SJSA1 (cell line): ENCODE results near the gene TUBA3E. TPM values are rescaled to one million over a fixed set of nuclear protein-coding genes. Genes with fewer than 3 reads are reported as not detected.
A peak's percentile ranks its signal among the peaks of the same experiment; 100 is the strongest.
"Not testable (repeated sequence)": the region's sequence is repeated elsewhere in the genome, so short reads cannot be mapped to it uniquely, and the experiment has no call there.

Experiments used
- DNase-seq, 2 experiments: peaks; one replicate each; pipeline ENCODE4 v3.0.0-alpha.2; 2015 to 2020; ENCODE audit warnings: low spot score in 2 of 2, low read depth in 1 of 2
- H3K27ac ChIP-seq: fragments of 250-450 bp; sonication (Bioruptor Pico); 2 replicates; pipeline ENCODE4 v1.5.1; 2020; ENCODE audit warnings: mild to moderate bottlenecking, moderate library complexity
- H3K27me3 ChIP-seq: fragments of 250-450 bp; sonication (Bioruptor Pico); replicated peaks from 2 replicates; pipeline ENCODE4 v1.5.1; 2020; ENCODE audit warnings: mild to moderate bottlenecking, moderate library complexity
- H3K36me3 ChIP-seq: fragments of 250-450 bp; sonication (Bioruptor Pico); 2 replicates; pipeline ENCODE4 v1.5.1; 2020; ENCODE audit warnings: mild to moderate bottlenecking
- H3K4me1 ChIP-seq: fragments of 250-450 bp; sonication (Bioruptor Pico); replicated peaks from 2 replicates; pipeline ENCODE4 v1.6.1; 2021; ENCODE audit warnings: mild to moderate bottlenecking
- H3K4me3 ChIP-seq: fragments of 250-450 bp; sonication (Bioruptor Pico); 2 replicates; pipeline ENCODE4 v1.5.1; 2020; ENCODE audit warnings: mild to moderate bottlenecking
- H3K9me3 ChIP-seq: fragments of 250-450 bp; sonication (Bioruptor Pico); replicated peaks from 2 replicates; pipeline ENCODE4 v1.5.1; 2020; ENCODE audit warnings: mild to moderate bottlenecking
- total RNA-seq: library from RNA; depleted of rRNA; stranded (reverse); fragments of >200 nt; shearing (Covaris generic); gene quantifications from 2 replicates; pipeline ENCODE4 v1.2.3, GENCODE V29; 2014

Gene TUBA3E
- total RNA-seq, 1 experiment from 2014 or later: not detected

GRCh38 chr2:130162968-130163367, 35.3 kb downstream of the TUBA3E start:
- H3K4me3 ChIP-seq: no peak overlapping the region
- no peaks in the 10 kb centered on the region for H3K9me3 ChIP-seq
- H3K27me3 ChIP-seq: no peaks in the 10 kb centered on the region
- no peak overlapping the region for H3K27ac ChIP-seq
- H3K36me3 ChIP-seq: peaks cover 27% of the 10 kb centered on the region
- DNase-seq: no peak
- no peaks in the 10 kb centered on the region for H3K4me1 ChIP-seq

GRCh38 chr2:130162486-130162885, 35.8 kb downstream of the TUBA3E start:
- H3K27me3 ChIP-seq, H3K27ac ChIP-seq, H3K9me3 ChIP-seq, DNase-seq, H3K4me3 ChIP-seq, H3K4me1 ChIP-seq: not testable (repeated sequence)
- H3K36me3 ChIP-seq: peaks cover 22% of the 10 kb centered on the region

DNA sequence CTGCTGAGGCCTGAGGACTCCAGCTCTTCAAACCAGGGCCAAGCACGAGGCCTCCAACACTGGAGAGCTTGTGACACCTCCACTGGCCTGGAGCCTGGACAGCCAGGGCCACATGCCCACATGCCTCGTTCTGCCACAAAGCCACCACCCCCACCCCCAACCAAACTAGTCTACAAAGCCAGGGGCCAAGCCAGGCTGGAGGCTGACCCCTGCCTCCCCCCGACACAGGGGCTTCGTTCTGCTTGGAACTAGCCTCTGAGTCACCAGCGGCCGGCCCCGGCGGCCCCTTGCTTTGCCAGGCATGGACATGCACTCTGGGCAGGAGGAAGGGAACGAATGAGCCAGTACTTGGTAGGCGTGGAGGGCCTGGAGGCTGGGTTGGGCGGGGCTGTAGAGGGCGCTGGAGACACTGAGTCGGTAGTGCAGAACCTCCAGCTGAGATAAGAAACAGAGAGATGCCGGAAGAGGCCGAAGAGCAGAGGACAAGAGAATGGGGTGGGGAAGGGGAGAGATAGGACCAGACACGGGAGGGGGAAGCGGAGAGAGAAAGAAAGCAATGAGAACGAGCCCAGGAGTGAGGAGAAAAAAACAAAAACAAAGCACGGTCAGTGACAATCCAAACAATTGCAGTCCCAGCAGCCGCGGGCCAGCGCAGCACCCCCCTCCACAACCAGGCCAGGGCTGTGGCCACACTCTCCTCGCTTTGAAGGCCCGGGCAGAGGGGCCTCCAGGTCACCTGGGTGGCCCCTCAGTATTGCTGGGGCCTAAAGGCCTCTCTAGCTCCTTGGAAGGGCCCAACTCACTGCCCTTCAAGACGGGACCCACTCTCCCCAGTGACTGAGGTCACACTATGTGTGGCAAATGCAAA, 37.2 kb downstream of the TUBA3E start:
- not testable (repeated sequence) for H3K9me3 ChIP-seq, H3K4me1 ChIP-seq, H3K27ac ChIP-seq, H3K4me3 ChIP-seq, H3K27me3 ChIP-seq, DNase-seq
- H3K36me3 ChIP-seq: peaks cover 20% of the 10 kb centered on the region

GRCh38 chr2:130160131-130160530, 38.1 kb downstream of the TUBA3E start:
- DNase-seq: no peak
- no peak overlapping the region for H3K4me3 ChIP-seq
- H3K4me1 ChIP-seq: no peaks in the 10 kb centered on the region
- peaks cover 20% of the 10 kb centered on the region for H3K36me3 ChIP-seq
- no peaks in the 10 kb centered on the region for H3K9me3 ChIP-seq
- H3K27ac ChIP-seq: no peak overlapping the region
- H3K27me3 ChIP-seq: no peaks in the 10 kb centered on the region

- DNase-seq, H3K9me3 ChIP-seq, H3K4me3 ChIP-seq, H3K27ac ChIP-seq, H3K4me1 ChIP-seq, H3K27me3 ChIP-seq: not testable (repeated sequence)
- H3K36me3 ChIP-seq: peaks cover 24% of the 10 kb centered on the region
Observed at GRCh38 chr2:130159376-130159775, 38.9 kb downstream of the TUBA3E start.

DNA sequence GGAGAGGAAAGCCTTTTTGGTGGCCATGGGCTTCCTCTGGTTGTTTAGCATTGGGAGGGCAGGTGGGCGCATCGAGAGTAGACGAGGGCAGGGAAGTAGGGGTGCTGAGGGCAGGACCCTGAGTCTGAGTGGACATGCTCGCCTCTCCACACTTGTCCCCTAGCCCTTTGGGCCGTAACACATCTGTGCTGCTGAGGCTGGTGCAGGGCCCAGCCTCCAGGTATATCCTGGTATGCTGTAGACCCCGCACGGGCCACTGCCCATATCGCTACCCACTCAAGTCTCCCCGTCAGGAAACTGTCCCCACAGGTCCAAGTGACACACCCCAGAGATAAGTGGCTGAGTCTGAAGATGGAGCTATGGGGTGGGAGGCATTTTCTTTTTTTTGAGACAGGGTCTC, 39.6 kb downstream of the TUBA3E start:
- H3K27me3 ChIP-seq: no peaks in the 10 kb centered on the region
- H3K4me3 ChIP-seq: no peak overlapping the region
- no peak for DNase-seq
- no peak overlapping the region for H3K27ac ChIP-seq
- peaks cover 24% of the 10 kb centered on the region for H3K36me3 ChIP-seq
- H3K4me1 ChIP-seq: no peaks in the 10 kb centered on the region
- H3K9me3 ChIP-seq: no peaks in the 10 kb centered on the region

- not testable (repeated sequence) for H3K27ac ChIP-seq, H3K4me3 ChIP-seq, H3K4me1 ChIP-seq, DNase-seq, H3K27me3 ChIP-seq, H3K9me3 ChIP-seq
- H3K36me3 ChIP-seq: peaks cover 22% of the 10 kb centered on the region
Observed at GRCh38 chr2:130157825-130158514, 40.3 kb downstream of the TUBA3E start.

- not testable (repeated sequence) for H3K27ac ChIP-seq, H3K9me3 ChIP-seq, H3K4me1 ChIP-seq, H3K4me3 ChIP-seq, H3K27me3 ChIP-seq, DNase-seq
- H3K36me3 ChIP-seq: peaks cover 17% of the 10 kb centered on the region
Observed at GRCh38 chr2:130157354-130157753, 40.9 kb downstream of the TUBA3E start.

DNA sequence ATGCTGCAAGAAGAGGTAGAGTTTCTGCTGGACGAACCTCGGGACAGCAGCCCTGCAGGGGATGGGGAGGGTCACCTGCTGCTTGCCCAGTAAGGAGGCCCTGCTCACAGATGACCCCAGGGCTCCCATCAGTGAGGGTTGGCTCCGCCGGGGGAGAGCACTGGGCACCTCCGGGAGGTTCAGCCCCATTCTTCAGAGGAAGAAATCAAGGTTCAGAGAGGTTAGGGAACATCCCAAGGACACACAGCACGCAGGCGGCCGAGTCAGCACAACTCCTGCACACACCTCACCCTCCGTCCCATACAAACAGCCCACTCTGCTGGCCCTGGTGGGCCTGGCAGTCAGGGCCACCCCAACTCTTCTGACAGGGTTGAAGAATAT, 41.6 kb downstream of the TUBA3E start:
- no peaks in the 10 kb centered on the region for H3K9me3 ChIP-seq
- no peaks in the 10 kb centered on the region for H3K27me3 ChIP-seq
- DNase-seq: no peak
- no peak overlapping the region for H3K4me3 ChIP-seq
- peaks cover 17% of the 10 kb centered on the region for H3K36me3 ChIP-seq
- no peak overlapping the region for H3K27ac ChIP-seq
- no peaks in the 10 kb centered on the region for H3K4me1 ChIP-seq

- peaks cover 17% of the 10 kb centered on the region for H3K36me3 ChIP-seq
- H3K27me3 ChIP-seq, H3K4me1 ChIP-seq, H3K27ac ChIP-seq, H3K9me3 ChIP-seq, H3K4me3 ChIP-seq: not testable (repeated sequence)
- peak; percentile 23 to 62 for DNase-seq
Observed at GRCh38 chr2:130155956-130156623, 42.1 kb downstream of the TUBA3E start.

GRCh38 chr2:130154773-130155765, 43.2 kb downstream of the TUBA3E start:
- H3K9me3 ChIP-seq: no peaks in the 10 kb centered on the region
- H3K4me1 ChIP-seq: no peaks in the 10 kb centered on the region
- H3K27ac ChIP-seq: no peak overlapping the region
- H3K4me3 ChIP-seq: no peak overlapping the region
- DNase-seq: no peak
- peaks cover 17% of the 10 kb centered on the region for H3K36me3 ChIP-seq
- H3K27me3 ChIP-seq: no peaks in the 10 kb centered on the region

DNA sequence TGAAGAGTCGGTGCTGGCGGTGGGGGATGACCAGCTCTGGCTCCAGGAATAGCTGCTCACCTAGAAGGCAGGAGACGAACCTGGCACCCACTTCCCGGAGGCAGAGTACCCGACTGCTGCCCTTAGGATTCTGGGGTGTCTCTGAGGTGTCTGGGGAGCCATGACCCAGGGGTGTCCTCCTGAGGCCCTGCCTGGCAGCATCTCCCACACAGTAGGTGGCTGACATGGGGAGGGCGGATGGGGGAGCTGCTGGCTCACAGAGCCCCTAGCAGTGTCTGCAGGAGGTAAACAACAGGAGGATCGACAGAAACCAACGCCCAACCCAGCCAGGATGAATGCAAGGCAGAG, 43.8 kb downstream of the TUBA3E start:
- H3K36me3 ChIP-seq: peaks cover 17% of the 10 kb centered on the region
- H3K9me3 ChIP-seq, DNase-seq, H3K27ac ChIP-seq, H3K4me1 ChIP-seq, H3K27me3 ChIP-seq, H3K4me3 ChIP-seq: not testable (repeated sequence)

GRCh38 chr2:130153721-130154422, 44.4 kb downstream of the TUBA3E start:
- H3K36me3 ChIP-seq: peaks cover 17% of the 10 kb centered on the region
- not testable (repeated sequence) for H3K27ac ChIP-seq, H3K4me3 ChIP-seq, H3K4me1 ChIP-seq, DNase-seq, H3K27me3 ChIP-seq, H3K9me3 ChIP-seq
